Activated CD4-positive, alpha-beta T cell treated with anti-CD3 and anti-CD28 coated beads, Interleukin-2, amount 50 U/mL, for 48 hours (primary cell): ENCODE data around the gene CLNK.
"Not testable (repeated sequence)": the region's sequence is repeated elsewhere in the genome, so short reads cannot be mapped to it uniquely, and the experiment has no call there.

Experiments used
- DNase-seq, 2 experiments: peaks; one replicate each; pipeline ENCODE4 v3.0.0-alpha.2; 2020

Gene CLNK

DNA sequence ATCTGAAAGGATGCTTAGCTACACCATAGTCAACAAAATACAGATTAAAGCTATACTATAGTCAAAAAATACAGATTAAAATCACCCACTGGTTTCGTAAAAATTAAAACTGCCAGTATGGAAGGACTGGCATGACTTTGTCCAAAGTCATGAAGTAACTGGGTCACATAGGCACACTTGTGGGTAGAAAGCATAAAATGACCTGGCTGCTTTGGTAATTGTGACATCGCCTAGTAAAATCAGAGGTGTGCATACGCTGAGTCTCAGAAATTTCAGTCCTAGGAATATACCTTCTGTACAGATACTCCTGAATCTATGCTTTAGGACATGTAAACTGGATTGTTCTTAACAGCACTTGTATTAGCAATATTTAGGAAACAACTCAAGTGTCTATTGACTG lies 28.1 kb downstream of the CLNK start:
- DNase-seq = no peak

DNA sequence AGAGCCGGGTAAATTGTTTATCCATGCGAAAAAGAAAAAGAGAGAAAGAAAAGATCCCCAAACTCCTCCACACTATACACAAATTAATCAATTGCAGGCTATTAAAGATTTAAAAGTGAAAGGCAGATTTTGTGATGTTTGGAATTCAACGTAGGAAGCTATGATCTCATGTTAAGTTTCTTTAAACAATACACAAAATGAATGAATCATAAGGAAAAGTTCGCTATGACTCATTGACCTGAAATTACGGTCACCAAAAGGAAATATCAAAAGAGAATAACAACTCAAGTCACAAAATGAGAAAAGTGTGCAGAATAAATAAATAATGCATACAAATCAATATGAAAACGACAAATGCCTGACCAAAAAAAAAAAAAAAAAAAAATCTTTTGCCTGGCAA lies 28.6 kb downstream of the CLNK start:
- no peak for DNase-seq

DNA sequence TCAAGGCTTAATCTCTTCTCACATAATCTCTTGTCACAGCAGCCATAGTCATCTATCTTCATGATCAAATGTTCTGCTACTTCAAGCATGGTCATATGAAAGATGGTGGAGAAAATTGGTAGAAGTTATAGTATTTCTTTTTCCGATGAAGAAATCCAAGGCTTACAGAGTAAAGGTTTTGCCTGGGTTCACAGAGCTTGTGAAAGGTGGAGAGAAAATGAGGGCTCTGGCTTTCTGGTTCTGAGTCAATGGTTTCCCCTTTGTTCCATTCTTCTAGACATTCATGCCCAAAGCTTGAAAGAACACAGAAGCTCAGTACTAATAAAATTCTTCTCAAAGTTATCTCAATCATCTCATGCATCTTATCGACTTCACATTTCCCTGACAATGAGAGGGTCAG lies 36.1 kb downstream of the CLNK start:
- DNase-seq = no peak

DNA sequence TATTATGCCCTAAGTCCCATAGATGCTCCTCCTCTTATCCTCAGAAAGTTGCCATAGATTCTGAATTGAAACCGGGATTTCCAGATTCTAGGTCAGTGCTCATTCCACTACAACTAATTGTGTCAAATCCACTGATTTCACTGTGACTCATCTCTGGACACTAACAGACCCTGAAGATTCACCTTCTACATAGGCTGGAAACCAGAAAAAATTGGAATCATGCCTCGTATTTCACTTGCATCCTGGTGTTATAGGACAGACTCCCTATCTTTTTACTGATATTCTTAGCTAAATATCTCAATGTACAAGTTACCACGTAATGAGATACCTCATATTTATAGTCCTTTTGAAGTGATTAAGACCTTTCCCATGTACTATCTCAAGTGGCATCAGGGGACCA lies 36.7 kb downstream of the CLNK start:
- DNase-seq = no peak

DNA sequence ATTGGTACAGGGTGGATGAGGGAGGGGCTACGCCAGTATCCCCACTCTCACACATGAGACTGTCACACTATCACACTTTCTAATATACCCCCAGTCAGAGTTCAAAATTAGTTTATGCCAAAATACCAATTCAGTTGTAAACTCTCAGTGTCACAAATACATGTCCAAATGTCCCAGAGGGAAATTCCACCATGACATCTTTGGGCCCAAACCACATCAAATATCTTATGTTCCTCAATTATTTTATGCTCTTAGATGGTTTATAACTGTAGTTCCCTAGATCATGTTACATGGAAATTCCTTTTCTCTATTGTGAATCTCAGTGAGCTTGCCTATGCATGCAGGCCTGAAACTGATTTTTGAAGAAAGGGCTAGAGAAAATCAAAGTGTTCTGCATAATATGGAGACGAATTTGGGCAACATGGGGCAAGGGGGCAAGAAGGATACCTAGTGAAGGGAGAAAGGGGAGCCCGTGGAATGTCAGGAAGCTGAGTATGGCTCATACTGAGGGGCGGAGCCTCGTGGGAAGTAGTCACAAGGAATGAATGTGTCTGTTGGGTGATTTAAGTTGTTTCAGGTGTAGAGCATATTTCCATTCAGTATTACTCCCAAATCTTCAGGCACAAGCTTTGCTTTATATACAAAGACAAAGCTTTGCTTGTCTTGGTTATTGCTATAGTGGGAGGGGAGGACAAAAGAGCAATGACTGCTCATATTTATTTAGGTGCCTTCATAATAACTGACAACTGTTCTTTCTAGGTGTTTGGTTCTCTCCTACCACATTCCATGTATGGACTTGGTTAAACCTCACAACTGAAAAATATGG lies 40.8 kb downstream of the CLNK start:
- no peak for DNase-seq

DNA sequence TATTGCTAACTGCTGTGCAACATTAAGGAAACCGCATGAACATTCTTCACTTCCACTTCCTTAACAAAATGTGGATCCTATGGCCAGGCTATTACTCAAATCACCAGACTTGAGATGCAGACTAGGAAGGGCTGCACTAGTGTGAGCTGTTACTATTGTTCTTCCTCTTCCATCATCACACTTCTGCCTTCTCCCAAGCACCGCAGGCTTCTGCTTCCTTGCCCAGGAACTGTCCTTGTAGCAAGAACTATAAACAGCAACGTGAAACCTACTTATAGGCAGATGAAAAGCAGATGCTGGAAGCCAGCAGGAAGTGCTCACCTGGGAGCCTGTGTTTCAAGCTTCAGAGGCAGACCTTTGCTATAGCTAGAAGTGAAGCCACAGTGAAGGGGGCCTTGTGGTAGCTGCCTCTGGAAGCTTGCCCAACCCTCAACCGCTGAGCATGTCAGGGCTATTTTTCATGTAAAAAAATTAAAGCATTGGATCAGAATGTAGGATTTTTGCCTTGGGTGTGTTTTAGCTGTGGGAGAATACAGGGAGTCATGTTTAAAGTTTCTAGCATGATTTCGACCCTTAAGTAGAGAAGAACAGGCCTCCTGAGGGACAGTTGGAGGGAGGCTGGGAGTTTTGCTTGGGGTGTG lies 43.9 kb downstream of the CLNK start:
- no peak for DNase-seq

DNA sequence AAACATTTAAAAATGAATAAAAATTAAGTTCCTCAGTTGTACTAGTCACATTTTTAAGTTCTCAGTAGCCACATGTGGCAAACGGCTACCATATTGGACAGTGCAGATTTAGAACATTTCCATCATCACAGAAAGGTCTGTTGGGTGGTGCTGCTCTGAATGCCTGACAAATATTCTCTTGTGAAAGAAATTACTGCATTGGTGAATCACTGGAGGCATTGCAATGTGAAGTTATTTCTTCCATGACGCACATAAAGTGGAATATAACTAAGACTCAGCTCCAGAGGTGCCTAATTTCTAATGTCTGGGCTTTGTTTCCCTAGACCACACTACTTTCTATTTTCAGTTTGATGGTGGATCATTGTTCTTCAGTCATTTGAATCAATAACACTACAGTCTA lies 44.9 kb downstream of the CLNK start:
- DNase-seq = no peak

DNA sequence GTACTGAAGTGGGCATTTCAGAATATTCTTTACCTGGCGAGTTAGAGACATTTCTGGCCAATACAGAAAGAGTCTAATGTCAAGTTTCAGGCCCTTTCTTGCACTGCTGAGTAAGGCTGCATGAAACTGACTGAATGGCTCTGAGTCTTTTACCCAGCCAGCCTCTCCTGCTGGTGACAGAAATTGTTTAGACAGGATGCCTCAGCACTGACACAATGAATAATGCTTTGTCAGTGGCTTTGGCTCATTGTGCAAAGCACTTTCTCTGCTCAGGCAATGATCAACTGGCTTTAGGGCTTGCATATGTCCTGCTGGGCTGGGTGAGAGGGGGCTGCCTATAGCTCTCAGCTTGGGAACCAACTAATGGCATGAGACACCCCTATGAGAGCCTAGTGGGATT lies 45.5 kb downstream of the CLNK start:
- DNase-seq = no peak

DNA sequence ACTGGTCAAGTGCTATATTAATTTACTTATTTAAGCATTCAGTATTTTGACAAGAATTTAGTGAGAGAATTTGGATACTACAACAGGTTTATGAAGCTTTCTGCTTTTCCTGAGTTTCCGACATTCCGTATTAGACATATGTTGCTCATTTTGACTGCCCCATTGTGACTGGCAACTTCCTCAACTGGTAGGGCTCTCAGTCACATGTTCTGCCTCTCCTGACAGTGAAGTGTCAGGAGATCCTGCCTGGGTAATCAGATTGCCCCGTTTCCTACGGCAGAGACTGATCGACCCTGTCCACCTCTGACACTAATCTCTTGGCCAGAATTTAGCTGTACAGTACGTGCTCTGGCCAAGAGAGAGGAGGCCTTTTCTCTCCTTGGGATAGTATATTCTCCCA lies 49.5 kb downstream of the CLNK start:
- no peak for DNase-seq

DNA sequence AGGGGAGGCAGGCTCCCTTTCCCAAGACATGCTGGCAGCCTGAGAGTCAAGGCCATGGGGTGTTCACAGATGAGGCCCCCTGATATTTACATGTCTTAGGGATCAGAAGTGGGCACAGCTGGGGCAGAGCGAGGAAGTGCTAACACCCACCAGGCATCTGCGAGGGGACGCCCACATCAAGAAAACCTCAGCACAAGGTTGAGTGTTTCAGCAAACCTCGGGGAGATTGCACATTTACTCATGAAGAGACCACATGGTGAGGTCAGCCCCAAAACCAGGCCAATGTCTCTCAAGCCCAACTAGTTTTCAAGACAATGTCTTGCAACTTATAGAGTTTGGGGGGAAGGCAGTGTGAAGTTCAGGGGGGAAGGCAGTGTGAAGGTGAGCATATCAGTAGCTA lies 55.2 kb downstream of the CLNK start:
- no peak for DNase-seq

DNA sequence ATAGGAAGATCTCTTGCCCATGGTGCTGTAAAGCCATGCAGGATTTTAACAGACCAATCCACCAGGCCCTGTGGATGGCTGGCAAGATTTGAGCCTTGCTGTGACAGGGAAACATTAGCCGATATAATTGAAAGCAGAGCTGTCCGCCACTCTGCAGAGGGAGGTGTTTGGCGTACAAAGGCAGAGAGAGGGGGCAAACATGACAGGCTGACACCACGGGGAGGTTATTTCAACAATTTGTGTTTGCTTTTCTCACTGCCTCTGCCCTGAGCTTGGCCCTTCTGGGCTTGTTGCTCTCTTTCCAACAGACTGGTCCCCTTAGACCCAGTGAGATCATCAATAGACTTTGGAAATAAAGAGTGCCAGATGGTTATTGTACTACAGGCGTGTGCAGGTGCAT lies 59.4 kb downstream of the CLNK start:
- no peak for DNase-seq

DNA sequence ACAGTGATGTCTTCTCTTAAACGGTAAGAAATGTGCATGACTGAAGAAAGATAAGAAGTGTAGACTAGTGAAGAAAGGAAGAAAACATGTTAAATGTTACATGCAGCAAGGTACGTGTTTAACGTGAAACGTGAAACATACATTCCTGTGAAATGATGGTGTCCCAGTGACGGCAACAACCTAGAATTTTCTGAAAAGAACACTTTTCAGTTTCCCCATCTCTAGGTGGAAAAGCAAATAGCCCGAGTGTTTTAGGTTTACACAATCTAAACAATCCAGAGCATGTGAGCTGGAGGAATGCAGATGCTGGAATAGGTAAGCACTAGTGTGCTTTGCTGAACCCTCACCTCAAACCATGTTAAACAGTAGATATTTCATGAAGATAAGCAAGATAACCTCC lies 60.7 kb downstream of the CLNK start:
- DNase-seq = no peak

DNA sequence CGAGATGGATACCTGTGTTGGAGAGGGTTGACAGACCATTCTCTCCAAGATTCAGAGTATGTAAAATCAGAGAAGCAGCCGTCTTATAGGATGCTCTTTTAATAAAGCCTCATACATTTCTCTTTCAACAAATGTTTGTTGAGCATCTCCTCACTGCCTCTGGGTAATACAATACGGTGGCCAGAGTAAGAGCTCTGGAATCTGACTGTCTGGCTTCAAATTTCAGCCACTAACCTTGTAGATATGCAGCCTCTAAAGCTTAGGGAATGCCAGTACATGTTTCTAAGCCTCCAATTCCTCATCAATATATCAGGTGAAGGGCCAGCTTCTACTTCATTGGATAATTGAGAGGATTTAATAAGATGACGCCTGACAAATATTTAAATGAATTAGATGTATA lies 61.3 kb downstream of the CLNK start:
- no peak for DNase-seq

DNA sequence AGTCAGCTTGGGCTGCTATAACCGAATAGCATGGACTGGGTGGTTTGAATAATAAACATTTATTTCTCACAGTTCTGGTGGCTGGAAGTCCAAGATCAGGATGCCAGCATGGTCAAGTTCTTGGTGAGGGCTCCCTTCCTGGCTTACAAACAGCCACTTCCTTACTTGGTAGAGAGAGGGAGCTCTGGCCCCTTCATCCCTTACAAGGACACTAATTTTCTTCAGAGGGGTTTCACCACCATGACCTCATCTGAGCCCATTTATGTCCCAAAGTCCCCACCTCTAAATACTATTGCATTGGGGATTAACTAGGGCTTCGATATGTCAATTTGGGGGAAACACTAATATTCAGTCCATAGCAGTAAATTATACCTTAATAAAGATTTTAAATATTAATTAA lies 61.8 kb downstream of the CLNK start:
- no peak for DNase-seq

DNA sequence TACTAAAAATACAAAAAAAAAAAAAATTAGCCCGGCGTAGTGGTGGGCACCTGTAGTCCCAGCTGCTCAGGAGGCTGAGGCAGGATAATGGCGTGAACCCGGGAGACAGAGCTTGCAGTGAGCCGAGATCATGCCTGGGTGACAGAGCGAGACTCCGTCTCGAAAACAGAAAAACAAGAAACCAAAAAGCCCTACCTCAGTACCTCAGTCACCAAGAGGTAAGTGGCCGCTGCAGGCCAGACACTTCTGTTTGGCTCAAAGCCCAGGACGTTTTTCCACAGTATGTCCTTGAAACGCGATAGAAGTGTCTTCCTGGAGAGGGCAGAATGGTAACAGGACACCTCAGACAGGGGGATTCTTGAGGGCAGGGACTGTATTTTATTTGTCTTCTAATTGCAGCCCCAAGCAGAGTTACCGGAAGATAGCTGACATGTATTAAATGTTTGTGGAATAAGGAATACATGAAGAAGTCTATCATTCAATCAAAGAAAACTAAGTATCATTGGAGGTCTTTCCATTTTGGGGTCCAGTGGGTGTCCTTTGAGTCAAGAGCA lies 63.6 kb downstream of the CLNK start:
- DNase-seq = no peak

DNA sequence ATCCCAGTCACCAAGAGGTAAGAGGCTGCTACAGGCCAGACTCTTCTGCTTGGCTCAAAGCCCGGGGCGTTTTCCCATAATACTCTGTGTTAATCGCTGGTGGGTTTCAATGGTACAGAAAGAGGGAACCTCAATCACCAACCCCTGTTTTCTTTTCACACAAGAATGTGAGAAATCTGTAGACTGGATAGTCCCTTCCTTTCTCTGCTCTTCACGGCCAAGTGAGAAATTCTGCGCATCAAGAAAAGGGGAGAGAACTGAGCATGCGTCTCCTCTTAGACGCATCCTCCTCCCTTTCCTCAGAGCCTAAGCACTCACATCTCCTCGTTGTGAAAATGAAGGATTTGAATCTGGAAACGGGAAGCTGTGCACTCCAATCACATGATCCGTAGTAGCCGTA lies 64.7 kb downstream of the CLNK start:
- DNase-seq = no peak

DNA sequence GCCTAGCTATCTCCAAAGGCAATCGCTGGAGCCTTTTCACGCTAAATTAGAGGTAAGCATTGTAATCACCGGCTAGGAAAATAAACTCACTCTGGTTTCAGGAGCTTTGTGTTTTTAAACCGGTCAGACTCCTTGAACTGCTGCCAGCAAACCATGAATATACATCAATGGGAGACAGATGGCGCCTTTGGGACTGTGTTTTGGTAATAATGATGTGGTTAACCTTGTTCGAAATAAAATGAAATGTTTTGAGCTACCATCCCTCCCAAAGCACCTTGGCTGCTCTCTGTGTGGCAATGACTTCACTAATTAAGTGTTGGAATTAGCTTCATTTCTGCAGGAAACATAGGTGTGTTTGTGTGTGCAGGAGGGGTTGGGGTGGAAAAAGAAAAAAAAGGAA lies 65.3 kb downstream of the CLNK start:
- DNase-seq = no peak

DNA sequence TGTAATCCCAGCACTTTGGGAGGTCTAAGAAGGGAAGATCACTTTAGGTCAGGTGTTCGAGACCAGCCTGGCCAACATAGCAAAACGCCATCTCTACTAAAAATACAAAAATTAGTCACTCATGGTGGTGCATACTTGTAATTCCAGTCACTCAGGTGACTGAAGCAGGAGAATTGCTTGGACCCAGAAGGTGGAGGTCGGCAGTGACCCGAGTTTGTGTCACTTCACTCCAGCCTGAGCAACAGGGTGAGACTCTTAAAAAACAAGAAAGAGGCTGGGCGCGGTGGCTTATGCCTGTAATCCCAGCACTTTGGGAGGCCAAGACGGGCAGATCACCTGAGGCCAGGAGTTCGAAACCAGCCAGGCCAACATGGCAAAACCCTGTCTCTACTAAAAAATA lies 69.6 kb downstream of the CLNK start:
- not testable (repeated sequence) for DNase-seq

DNA sequence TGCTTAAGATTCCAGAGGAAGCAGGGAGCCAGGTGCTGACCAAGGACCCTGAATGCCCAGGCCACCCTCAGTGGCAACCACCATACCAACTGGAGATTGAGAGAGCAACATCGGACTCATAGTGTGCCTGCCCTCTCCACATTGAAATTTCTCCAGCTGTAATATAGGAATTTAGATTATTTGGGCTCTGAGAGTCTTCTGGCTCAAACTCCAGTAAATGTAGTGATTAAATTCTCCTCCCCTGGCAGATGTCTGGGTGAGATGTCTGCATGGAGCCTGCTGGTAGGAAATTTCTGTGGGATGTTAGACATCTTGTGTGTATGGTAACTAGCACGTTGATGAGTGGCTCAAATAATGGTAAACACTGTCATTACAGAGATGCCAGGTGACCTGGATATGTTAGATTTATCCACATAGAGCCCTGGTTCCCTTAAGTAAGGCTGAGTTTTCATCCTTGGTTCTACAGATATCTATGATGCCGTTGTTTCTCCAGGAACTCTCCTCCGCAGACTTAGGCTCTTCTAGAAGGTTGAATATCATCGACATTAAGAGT lies 70.6 kb downstream of the CLNK start:
- DNase-seq = no peak

DNA sequence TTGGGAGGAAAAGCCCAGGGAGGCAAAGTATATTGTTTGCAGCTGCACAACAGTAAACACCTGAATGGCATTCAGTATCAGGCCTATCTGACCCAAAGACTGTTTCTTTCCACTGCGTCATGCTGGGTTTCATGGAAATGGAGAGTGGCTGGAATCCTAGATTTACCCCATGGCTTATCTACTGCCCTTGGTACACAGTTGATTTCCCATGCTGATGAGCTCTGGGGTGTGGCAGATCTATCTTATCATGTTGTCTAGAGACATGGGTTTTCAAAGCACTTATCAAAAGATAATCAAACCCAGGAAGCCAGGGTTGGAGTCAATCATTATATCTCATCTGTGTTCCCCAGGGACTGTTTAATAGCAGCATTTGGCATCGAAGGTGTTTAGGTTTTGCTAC lies 72.1 kb downstream of the CLNK start:
- DNase-seq = no peak

DNA sequence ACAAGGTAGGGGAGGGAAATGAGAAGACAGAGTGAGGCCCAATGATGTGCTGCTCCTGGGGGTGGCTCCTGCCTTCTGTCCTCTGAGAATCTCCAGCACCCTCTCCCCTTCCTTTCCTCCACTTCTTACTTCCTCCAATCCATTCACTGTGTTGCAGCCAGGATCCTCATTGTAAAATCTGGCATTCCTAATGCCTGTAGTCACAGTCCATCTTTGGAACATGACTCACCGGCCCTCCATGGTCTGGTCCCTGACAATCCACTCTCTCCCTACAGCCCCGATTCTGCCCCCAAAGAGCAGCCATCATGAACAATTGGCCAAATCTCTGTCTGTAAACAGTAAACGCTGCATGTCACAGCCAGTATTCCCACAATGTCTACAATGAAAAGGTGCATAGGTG lies 72.9 kb downstream of the CLNK start:
- DNase-seq = no peak

DNA sequence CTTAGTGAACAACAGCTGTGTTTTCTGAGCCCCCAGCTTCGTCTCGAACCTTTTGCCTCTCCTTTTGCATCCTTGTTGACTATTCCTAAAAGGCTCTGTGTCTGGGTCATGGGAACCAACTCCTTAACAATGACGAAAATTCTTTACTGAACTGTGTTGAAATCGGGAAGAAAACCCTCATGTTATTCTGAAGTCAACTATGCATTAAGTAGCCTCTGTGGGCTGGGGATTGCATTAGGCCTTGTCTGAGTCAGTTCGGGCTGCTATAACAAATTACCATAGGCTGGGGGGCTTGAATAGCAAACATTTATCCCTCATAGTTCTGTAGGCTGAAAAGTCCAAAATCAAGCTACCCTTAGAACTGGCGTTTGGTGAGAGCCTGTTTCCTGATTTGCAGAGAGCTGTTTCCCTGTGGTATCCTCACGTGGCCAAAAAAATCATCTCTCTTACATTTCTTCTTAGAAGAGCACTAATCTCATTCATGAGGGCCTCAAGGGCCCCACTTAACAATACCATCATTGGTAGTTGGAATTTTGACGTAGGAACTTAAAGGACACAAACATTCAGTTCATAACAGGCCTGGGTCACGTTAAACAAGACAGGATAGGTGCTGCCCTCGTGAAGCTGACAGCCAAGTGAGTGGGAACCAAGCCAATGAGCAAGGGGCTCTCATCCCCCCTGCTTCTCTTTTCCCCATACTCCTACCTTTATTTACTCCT lies 75.9 kb downstream of the CLNK start:
- DNase-seq = no peak

DNA sequence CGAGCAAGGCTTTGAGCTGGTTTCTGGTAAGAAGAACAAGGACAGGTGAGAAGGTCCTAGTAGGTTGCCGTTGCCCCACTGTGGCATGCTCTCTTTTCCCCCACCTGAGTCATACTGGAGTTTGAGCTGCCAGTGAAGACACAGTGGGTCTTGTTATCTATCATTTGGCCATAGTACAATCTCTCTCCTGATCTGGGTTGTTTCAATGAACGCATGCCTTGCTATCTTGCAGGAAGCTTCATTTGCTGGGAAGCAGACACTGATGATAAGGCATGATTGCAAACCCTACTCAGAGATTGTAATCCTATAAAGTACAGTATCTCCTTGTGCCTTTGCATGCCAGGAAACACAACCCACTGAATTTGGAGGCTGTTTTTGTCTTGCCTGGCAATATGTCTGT lies 77.4 kb downstream of the CLNK start:
- DNase-seq = no peak
